Measurements from ENCODE around the gene INPP5D. TPM values are rescaled to one million over a fixed set of nuclear protein-coding genes. Genes with fewer than 3 reads are reported as not detected.

INPP5D gene
- total and polyA plus RNA-seq, 2 of the 8 experiments (the other 6 are each of a cell fraction or from before 2014, with no cell fraction given), result 4.5 to 7.1 TPM

- no peak overlapping the region for H3K14ac ChIP-seq (ENCODE audit: insufficient read length)
- no peak overlapping the region for H2AK5ac ChIP-seq (ENCODE audit: low read depth, low read length)
- no peaks in the 10 kb centered on the region for H3K36me3 ChIP-seq (ENCODE audit: control insufficient read depth in 2 of 4, insufficient read depth in 4 of 4, low read length in 3 of 4)
- H3K27ac ChIP-seq (ENCODE audit: low read depth, low read length), result no peak overlapping the region
- H4K8ac ChIP-seq (ENCODE audit: extremely low read depth, insufficient read depth, low read length), result no peak overlapping the region
- DNase-seq (ENCODE audit: low read depth in 1 of 2, low spot score in 2 of 2) (no peak), FAIRE-seq (no peak)
- ChIA-PET POLR2A (ENCODE audit: partially characterized antibody) (no interaction called here), CTCF (ENCODE audit: partially characterized antibody) (interaction anchor here (0.7 to 3.2 kb wide), 5 partner anchors 9 to 222 kb away, joined by 4 to 8 read pairs (median 5); no protein-coding TSS in a partner anchor)
- H3K27me3 ChIP-seq (replicated peaks in 1 of 4; ENCODE audit: control insufficient read depth in 3 of 4, extremely low read depth in 1 of 4, insufficient read depth in 3 of 4, low read length in 3 of 4), result no peaks in the 10 kb centered on the region
- H2BK5ac ChIP-seq (ENCODE audit: low read depth, low read length), result no peak overlapping the region
- no peak overlapping the region for H3K9ac ChIP-seq (replicated peaks in 1 of 4; ENCODE audit: extremely low read depth in 1 of 4, low read depth in 3 of 4, low read length in 3 of 4)
- no peak overlapping the region for H2BK12ac ChIP-seq (ENCODE audit: low read depth, low read length)
- no peak overlapping the region for H2AFZ ChIP-seq (ENCODE audit: low read length)
- no peak overlapping the region for H2BK15ac ChIP-seq (ENCODE audit: low read length)
- no peak overlapping the region for H3K23ac ChIP-seq (ENCODE audit: insufficient read length)
- no peaks in the 10 kb centered on the region for H4K20me1 ChIP-seq (replicated peaks in 1 of 2; ENCODE audit: control insufficient read depth in 1 of 2, insufficient read depth in 2 of 2, low read length in 2 of 2)
- H3K79me1 ChIP-seq (ENCODE audit: low read depth, low read length), result no peaks in the 10 kb centered on the region
- H3K4me3 ChIP-seq (ENCODE audit: extremely low read depth in 1 of 4, insufficient read depth in 2 of 4, low read depth in 3 of 4, low read length in 4 of 4), result no peak overlapping the region
- H3K56ac ChIP-seq (replicated peaks; ENCODE audit: insufficient read length, low read depth, low read length), result no peak overlapping the region
- H2BK120ac ChIP-seq (replicated peaks; ENCODE audit: low read depth, low read length), result no peak overlapping the region
- H3K4me1 ChIP-seq (replicated peaks in 1 of 4; ENCODE audit: control insufficient read depth in 3 of 4, insufficient read depth in 4 of 4, low read length in 3 of 4), result peaks cover 5 to 17% (median 10%) of the 10 kb centered on the region in 4 experiments
- H3K4ac ChIP-seq (replicated peaks; ENCODE audit: insufficient read length, low read depth, low read length), result no peak overlapping the region
- no peaks in the 10 kb centered on the region for H3K79me2 ChIP-seq (ENCODE audit: control insufficient read depth in 1 of 2, insufficient read depth in 2 of 2, low read length in 2 of 2)
- peaks cover 0 to 4% of the 10 kb centered on the region in 2 experiments; a peak in 2 of 4 replicates for H3K9me3 ChIP-seq (ENCODE audit: insufficient read depth in 2 of 2, low read depth in 1 of 2, low read length in 1 of 2)
- H3K4me2 ChIP-seq (ENCODE audit: insufficient read depth in 1 of 2, low read depth in 2 of 2, low read length in 2 of 2), result no peak overlapping the region
- H3K23me2 ChIP-seq (ENCODE audit: low read depth, low read length), result no peaks in the 10 kb centered on the region
- no peak overlapping the region for H3K18ac ChIP-seq (ENCODE audit: extremely low read depth, low read length)
- no peak overlapping the region for H2BK20ac ChIP-seq (ENCODE audit: low read length)
- H4K5ac ChIP-seq (ENCODE audit: insufficient read length, low read depth, low read length), result no peak overlapping the region
- no peak overlapping the region for H4K91ac ChIP-seq (replicated peaks; ENCODE audit: insufficient read length, low read length)
- WGBS, 2 experiments (ENCODE audit: extremely low coverage in 1 of 2, insufficient coverage in 1 of 2, insufficient read length in 1 of 2, insufficient replicate concordance in 2 of 2, low coverage in 1 of 2, low lambda C conversion rate in 2 of 2, missing lambda C conversion rate in 1 of 2), result 81% methylated on average over 7 of the region's 7 CpGs; no CpG with 5 or more reads in 1 of the 2 experiments
- no peak for TF ChIP-seq TEAD4 (IDR thresholded peaks at IDR 0.05; ENCODE audit: low read depth, low read length)
- TF ChIP-seq ASH2L (IDR thresholded peaks at IDR 0.05; ENCODE audit: low read length), result no peak
- no peak for TF ChIP-seq CBX8 (IDR thresholded peaks at IDR 0.05; ENCODE audit: borderline replicate concordance, low read depth, low read length)
- peak; percentile 41 to 62 for TF ChIP-seq RAD21 (IDR thresholded peaks at IDR 0.05 in 1 of 2, conservative IDR thresholded peaks at IDR 0.05 in 1 of 2; ENCODE audit: low read depth in 2 of 2, low read length in 2 of 2)
- no peak for TF ChIP-seq PHF8 (conservative IDR thresholded peaks at IDR 0.05; ENCODE audit: low read depth, low read length)
- TF ChIP-seq ZNF274 (IDR thresholded peaks at IDR 0.05; ENCODE audit: borderline replicate concordance, extremely low read depth, low read length), result no peak
- TF ChIP-seq USF2 (IDR thresholded peaks at IDR 0.05; ENCODE audit: low read length), result no peak
- TF ChIP-seq CTCF (IDR thresholded peaks at IDR 0.05; ENCODE audit: control extremely low read depth in 1 of 3, insufficient read depth in 1 of 3, low read depth in 1 of 3, low read length in 3 of 3), result peak; percentile 32 to 57 (median 38)
- no peak for TF ChIP-seq EP300 (IDR thresholded peaks at IDR 0.05; ENCODE audit: borderline replicate concordance in 1 of 2, low read depth in 2 of 2, low read length in 2 of 2)
Measured at GRCh38 chr2:233074106-233074505, 14.0 kb downstream of the INPP5D start.

All from H1 (cell line).